ENCODE measurements around the gene MYO16. TPM values are rescaled to one million over a fixed set of nuclear protein-coding genes. Genes with fewer than 3 reads are reported as not detected.

Gene MYO16
- total RNA-seq, 3 donors from 2014 or later, result 0.08 TPM; not detected in 2

- H3K36me3 Mint-ChIP-seq (ENCODE audit: insufficient read depth), result no peaks in the 10 kb centered on the region
- H3K4me3 Mint-ChIP-seq, result no peak overlapping the region
- no peak for ATAC-seq
- H3K27me3 Mint-ChIP-seq (ENCODE audit: low read depth), result peaks cover 2% of the 10 kb centered on the region
- DNase-seq, result no peak
- no peaks in the 10 kb centered on the region for H3K9me3 Mint-ChIP-seq
- H3K4me1 Mint-ChIP-seq (ENCODE audit: low read depth), result no peaks in the 10 kb centered on the region
These were observed 292.7 kb downstream of the MYO16 start for GRCh38 chr13:108922108-108922507.

GRCh38 chr13:108923386-108924047 lies 294.1 kb downstream of the MYO16 start:
- Mint-ChIP-seq H3K9me3 (no peaks in the 10 kb centered on the region), H3K4me1 (ENCODE audit: low read depth) (no peaks in the 10 kb centered on the region), H3K4me3 (no peak overlapping the region), H3K36me3 (ENCODE audit: insufficient read depth) (no peaks in the 10 kb centered on the region), H3K27me3 (ENCODE audit: low read depth) (peaks cover 2% of the 10 kb centered on the region)
- ATAC-seq (no peak), DNase-seq (no peak)

- Mint-ChIP-seq H3K4me3 (no peak overlapping the region), H3K36me3 (ENCODE audit: insufficient read depth) (no peaks in the 10 kb centered on the region), H3K9me3 (no peaks in the 10 kb centered on the region), H3K4me1 (ENCODE audit: low read depth) (no peaks in the 10 kb centered on the region), H3K27me3 (ENCODE audit: low read depth) (peaks cover 2% of the 10 kb centered on the region)
- ATAC-seq (no peak), DNase-seq (no peak)
These were observed 294.7 kb downstream of the MYO16 start for GRCh38 chr13:108924134-108924533.

GRCh38 chr13:108924541-108924940 lies 295.1 kb downstream of the MYO16 start:
- no peaks in the 10 kb centered on the region for H3K4me1 Mint-ChIP-seq (ENCODE audit: low read depth)
- H3K27me3 Mint-ChIP-seq (ENCODE audit: low read depth), result peaks cover 2% of the 10 kb centered on the region
- ATAC-seq, result no peak
- H3K36me3 Mint-ChIP-seq (ENCODE audit: insufficient read depth), result no peaks in the 10 kb centered on the region
- H3K4me3 Mint-ChIP-seq, result no peak overlapping the region
- no peaks in the 10 kb centered on the region for H3K9me3 Mint-ChIP-seq
- DNase-seq, result no peak

- Mint-ChIP-seq H3K27me3 (ENCODE audit: low read depth) (peaks cover 2% of the 10 kb centered on the region), H3K4me3 (no peak overlapping the region), H3K9me3 (no peaks in the 10 kb centered on the region), H3K4me1 (ENCODE audit: low read depth) (no peaks in the 10 kb centered on the region), H3K36me3 (ENCODE audit: insufficient read depth) (no peaks in the 10 kb centered on the region)
- no peak for DNase-seq
- ATAC-seq, result no peak
These were observed 295.7 kb downstream of the MYO16 start for GRCh38 chr13:108925070-108925469.

GRCh38 chr13:108926862-108927261 lies 297.5 kb downstream of the MYO16 start:
- H3K4me3 Mint-ChIP-seq, result no peak overlapping the region
- H3K27me3 Mint-ChIP-seq (ENCODE audit: low read depth), result peaks cover 2% of the 10 kb centered on the region
- no peak for DNase-seq
- no peaks in the 10 kb centered on the region for H3K9me3 Mint-ChIP-seq
- no peak for ATAC-seq
- H3K4me1 Mint-ChIP-seq (ENCODE audit: low read depth), result no peaks in the 10 kb centered on the region
- no peaks in the 10 kb centered on the region for H3K36me3 Mint-ChIP-seq (ENCODE audit: insufficient read depth)

GRCh38 chr13:108927615-108928014 lies 298.2 kb downstream of the MYO16 start:
- Mint-ChIP-seq H3K36me3 (ENCODE audit: insufficient read depth) (no peaks in the 10 kb centered on the region), H3K9me3 (no peaks in the 10 kb centered on the region), H3K4me1 (ENCODE audit: low read depth) (no peaks in the 10 kb centered on the region), H3K4me3 (no peak overlapping the region), H3K27me3 (ENCODE audit: low read depth) (peaks cover 2% of the 10 kb centered on the region)
- DNase-seq (no peak), ATAC-seq (no peak)

GRCh38 chr13:108929532-108930206 lies 300.3 kb downstream of the MYO16 start:
- H3K4me3 Mint-ChIP-seq, result no peak overlapping the region
- ATAC-seq (no peak), DNase-seq (no peak)
- H3K27me3 Mint-ChIP-seq (ENCODE audit: low read depth), result peaks cover 2% of the 10 kb centered on the region
- peaks cover 3% of the 10 kb centered on the region for H3K9me3 Mint-ChIP-seq
- H3K36me3 Mint-ChIP-seq (ENCODE audit: insufficient read depth), result no peaks in the 10 kb centered on the region
- H3K4me1 Mint-ChIP-seq (ENCODE audit: low read depth), result no peaks in the 10 kb centered on the region

GRCh38 chr13:108932196-108932595 lies 302.8 kb downstream of the MYO16 start:
- no peaks in the 10 kb centered on the region for H3K36me3 Mint-ChIP-seq (ENCODE audit: insufficient read depth)
- H3K27me3 Mint-ChIP-seq (ENCODE audit: low read depth), result peaks cover 3% of the 10 kb centered on the region
- DNase-seq, result no peak
- no peaks in the 10 kb centered on the region for H3K4me1 Mint-ChIP-seq (ENCODE audit: low read depth)
- no peak for ATAC-seq
- H3K9me3 Mint-ChIP-seq, result peaks cover 3% of the 10 kb centered on the region
- H3K4me3 Mint-ChIP-seq, result no peak overlapping the region

- no peak overlapping the region for H3K4me3 Mint-ChIP-seq
- no peak for DNase-seq
- H3K4me1 Mint-ChIP-seq (ENCODE audit: low read depth), result no peaks in the 10 kb centered on the region
- H3K27me3 Mint-ChIP-seq (ENCODE audit: low read depth), result peaks cover 5% of the 10 kb centered on the region
- no peak for ATAC-seq
- no peaks in the 10 kb centered on the region for H3K36me3 Mint-ChIP-seq (ENCODE audit: insufficient read depth)
- peaks cover 8% of the 10 kb centered on the region for H3K9me3 Mint-ChIP-seq
These were observed 303.6 kb downstream of the MYO16 start for GRCh38 chr13:108933061-108933460.

- no peak overlapping the region for H3K4me3 Mint-ChIP-seq
- DNase-seq, result no peak
- H3K9me3 Mint-ChIP-seq, result peaks cover 8% of the 10 kb centered on the region
- ATAC-seq, result no peak
- H3K4me1 Mint-ChIP-seq (ENCODE audit: low read depth), result no peaks in the 10 kb centered on the region
- no peaks in the 10 kb centered on the region for H3K36me3 Mint-ChIP-seq (ENCODE audit: insufficient read depth)
- peaks cover 11% of the 10 kb centered on the region for H3K27me3 Mint-ChIP-seq (ENCODE audit: low read depth)
These were observed 308.7 kb downstream of the MYO16 start for GRCh38 chr13:108938155-108938554.

- Mint-ChIP-seq H3K4me1 (ENCODE audit: low read depth) (no peaks in the 10 kb centered on the region), H3K36me3 (ENCODE audit: insufficient read depth) (no peaks in the 10 kb centered on the region), H3K9me3 (peaks cover 4% of the 10 kb centered on the region), H3K4me3 (no peak overlapping the region), H3K27me3 (ENCODE audit: low read depth) (peaks cover 11% of the 10 kb centered on the region)
- DNase-seq (no peak), ATAC-seq (no peak)
These were observed 310.7 kb downstream of the MYO16 start for GRCh38 chr13:108940121-108940520.

- H3K4me1 Mint-ChIP-seq (ENCODE audit: low read depth), result no peaks in the 10 kb centered on the region
- no peaks in the 10 kb centered on the region for H3K36me3 Mint-ChIP-seq (ENCODE audit: insufficient read depth)
- H3K4me3 Mint-ChIP-seq, result no peak overlapping the region
- DNase-seq, result no peak
- H3K27me3 Mint-ChIP-seq (ENCODE audit: low read depth), result peaks cover 2% of the 10 kb centered on the region
- no peak for ATAC-seq
- H3K9me3 Mint-ChIP-seq, result no peaks in the 10 kb centered on the region
These were observed 314.4 kb downstream of the MYO16 start for GRCh38 chr13:108943842-108944241.

GRCh38 chr13:108944760-108945159 lies 315.3 kb downstream of the MYO16 start:
- DNase-seq (no peak), ATAC-seq (no peak)
- Mint-ChIP-seq H3K4me3 (no peak overlapping the region), H3K36me3 (ENCODE audit: insufficient read depth) (no peaks in the 10 kb centered on the region), H3K27me3 (ENCODE audit: low read depth) (peaks cover 2% of the 10 kb centered on the region), H3K4me1 (ENCODE audit: low read depth) (no peaks in the 10 kb centered on the region), H3K9me3 (no peaks in the 10 kb centered on the region)

GRCh38 chr13:108947551-108948030 lies 318.2 kb downstream of the MYO16 start:
- H3K4me3 Mint-ChIP-seq, result no peak overlapping the region
- no peak for DNase-seq
- no peaks in the 10 kb centered on the region for H3K27me3 Mint-ChIP-seq (ENCODE audit: low read depth)
- H3K36me3 Mint-ChIP-seq (ENCODE audit: insufficient read depth), result no peaks in the 10 kb centered on the region
- H3K4me1 Mint-ChIP-seq (ENCODE audit: low read depth), result no peaks in the 10 kb centered on the region
- ATAC-seq, result no peak
- H3K9me3 Mint-ChIP-seq, result no peaks in the 10 kb centered on the region

All from activated T-cell treated with anti-CD3 and anti-CD28 coated beads, Interleukin-2, amount 50 U/mL, for 4 hours (primary cell).